ENCODE results near the gene RCVRN.

The RCVRN gene

DNA sequence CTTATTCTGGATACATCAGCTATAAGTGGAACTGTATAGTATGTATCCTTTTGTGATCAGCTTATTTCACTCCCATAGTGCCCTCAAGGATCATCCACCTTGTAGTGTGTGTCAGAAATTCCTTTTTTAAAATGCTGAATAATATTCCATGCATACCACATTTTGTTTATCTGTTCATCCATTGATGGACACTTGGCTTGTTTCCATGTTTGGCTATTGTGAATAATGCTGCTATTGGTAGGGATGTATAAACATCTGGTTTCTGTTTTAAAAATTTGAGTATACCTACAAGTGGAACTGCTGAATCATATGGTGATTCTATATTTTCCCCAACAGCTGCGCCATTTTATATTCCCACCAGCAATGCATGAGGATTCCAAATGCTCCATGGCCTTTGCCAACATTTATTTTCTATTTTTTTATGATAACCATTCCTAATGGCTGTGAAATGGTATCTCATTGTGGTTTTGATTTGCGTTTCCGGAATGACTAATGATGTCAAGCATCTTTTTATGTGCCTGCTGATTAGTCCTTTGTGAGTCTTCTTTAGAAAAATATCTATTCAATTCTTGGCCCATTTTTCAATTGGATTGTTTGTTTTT lies 11.6 kb downstream of the RCVRN start:
- Histone ChIP-seq H3K4me3 (ENCODE audit: low read depth, low read length) (no peak overlapping the region), H3K4me1 (ENCODE audit: control insufficient read depth, insufficient read depth, low read length) (no peaks in the 10 kb centered on the region), H3K36me3 (ENCODE audit: control insufficient read depth, insufficient read depth, low read length) (no peaks in the 10 kb centered on the region), H3K27me3 (ENCODE audit: control insufficient read depth, insufficient read depth, low read length) (no peaks in the 10 kb centered on the region), H3K9me3 (ENCODE audit: control insufficient read depth, insufficient read depth, low read length) (no peaks in the 10 kb centered on the region), H3K9ac (ENCODE audit: low read depth, low read length) (no peak overlapping the region)

DNA sequence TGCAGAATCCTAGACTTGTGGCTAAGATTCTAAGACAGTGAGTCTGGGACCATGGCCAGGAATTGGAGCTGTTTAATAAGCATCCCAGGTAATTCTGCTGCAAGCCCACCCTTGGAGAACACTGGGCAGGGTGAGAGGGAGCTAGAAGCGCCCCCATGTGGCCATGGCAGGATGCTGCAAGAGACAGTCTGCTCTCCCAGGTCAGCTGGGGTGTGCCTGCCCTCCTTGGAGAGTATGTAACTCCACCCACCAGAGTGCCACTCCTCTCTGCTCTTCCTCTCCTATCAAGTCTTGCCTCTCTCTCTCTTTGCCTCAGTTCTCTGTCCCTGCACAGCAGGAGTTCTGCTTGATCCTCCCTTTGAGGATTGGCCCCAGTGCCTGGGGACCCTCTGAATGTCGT lies 14.9 kb downstream of the RCVRN start:
- no peak overlapping the region for H3K9ac ChIP-seq (ENCODE audit: low read depth, low read length)
- no peaks in the 10 kb centered on the region for H3K9me3 ChIP-seq (ENCODE audit: control insufficient read depth, insufficient read depth, low read length)
- no peaks in the 10 kb centered on the region for H3K36me3 ChIP-seq (ENCODE audit: control insufficient read depth, insufficient read depth, low read length)
- no peaks in the 10 kb centered on the region for H3K27me3 ChIP-seq (ENCODE audit: control insufficient read depth, insufficient read depth, low read length)
- H3K4me1 ChIP-seq (ENCODE audit: control insufficient read depth, insufficient read depth, low read length) = no peaks in the 10 kb centered on the region
- no peak overlapping the region for H3K4me3 ChIP-seq (ENCODE audit: low read depth, low read length)

DNA sequence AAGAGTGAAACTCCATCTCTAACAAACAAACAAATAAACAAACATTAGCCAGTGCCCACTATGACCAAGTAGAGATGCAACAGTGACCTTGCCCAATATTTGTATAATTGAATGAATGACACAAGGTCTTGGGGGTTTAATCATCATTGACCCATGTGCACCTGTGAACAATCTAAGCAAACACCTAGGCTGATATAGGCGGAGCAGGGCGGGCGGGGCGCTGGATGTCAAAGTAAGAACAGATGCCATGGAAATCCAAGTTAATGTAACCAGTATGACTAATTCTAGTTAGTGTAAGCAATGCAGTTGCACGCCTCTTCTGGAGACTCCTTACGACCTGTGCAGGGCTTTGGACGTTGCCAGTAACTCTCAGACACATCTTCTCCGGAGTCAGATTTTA lies 17.6 kb downstream of the RCVRN start:
- Histone ChIP-seq H3K4me1 (ENCODE audit: control insufficient read depth, insufficient read depth, low read length) (no peaks in the 10 kb centered on the region), H3K9me3 (ENCODE audit: control insufficient read depth, insufficient read depth, low read length) (peaks cover 2% of the 10 kb centered on the region), H3K36me3 (ENCODE audit: control insufficient read depth, insufficient read depth, low read length) (no peaks in the 10 kb centered on the region), H3K9ac (ENCODE audit: low read depth, low read length) (no peak overlapping the region), H3K27me3 (ENCODE audit: control insufficient read depth, insufficient read depth, low read length) (no peaks in the 10 kb centered on the region), H3K4me3 (ENCODE audit: low read depth, low read length) (no peak overlapping the region)

DNA sequence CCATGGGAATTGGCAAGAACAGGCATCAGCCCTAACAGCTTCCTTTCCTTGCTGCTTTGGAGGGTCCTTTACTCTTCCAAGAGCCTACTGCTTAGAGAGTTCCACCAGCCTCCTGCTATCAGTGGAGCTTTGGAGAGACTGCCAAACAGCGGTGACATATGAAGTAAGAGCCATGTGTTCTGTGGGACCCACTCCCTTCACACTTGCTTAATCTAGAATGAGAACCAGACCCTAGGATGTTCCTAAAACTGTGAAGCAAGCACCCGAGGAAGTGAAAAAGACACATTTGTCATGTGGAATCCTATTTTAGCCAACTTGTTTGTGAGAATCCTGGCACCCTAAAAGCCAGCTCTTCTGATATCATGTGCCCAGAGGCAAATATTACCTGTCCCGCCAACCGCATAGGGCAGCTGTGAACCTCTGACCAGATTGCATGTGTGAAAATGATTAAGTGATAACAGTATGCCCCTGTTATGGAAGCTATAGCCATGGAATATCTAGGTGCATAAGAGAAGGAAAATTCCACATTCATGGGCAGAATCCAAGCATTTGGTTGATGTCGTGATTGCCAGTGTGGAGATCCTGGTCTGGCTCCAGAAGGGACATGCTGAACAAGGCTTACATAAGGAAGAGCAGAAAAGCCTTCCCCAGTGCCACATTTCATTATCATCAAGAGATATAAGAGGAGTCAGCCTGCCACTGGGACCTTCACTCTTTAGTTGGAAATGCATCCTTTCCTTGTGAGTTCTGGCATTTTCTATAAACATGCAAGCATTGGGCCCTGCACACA lies 18.7 kb downstream of the RCVRN start:
- no peaks in the 10 kb centered on the region for H3K36me3 ChIP-seq (ENCODE audit: control insufficient read depth, insufficient read depth, low read length)
- no peak overlapping the region for H3K4me3 ChIP-seq (ENCODE audit: low read depth, low read length)
- H3K27me3 ChIP-seq (ENCODE audit: control insufficient read depth, insufficient read depth, low read length) = no peaks in the 10 kb centered on the region
- peaks cover 2% of the 10 kb centered on the region for H3K9me3 ChIP-seq (ENCODE audit: control insufficient read depth, insufficient read depth, low read length)
- no peak overlapping the region for H3K9ac ChIP-seq (ENCODE audit: low read depth, low read length)
- no peaks in the 10 kb centered on the region for H3K4me1 ChIP-seq (ENCODE audit: control insufficient read depth, insufficient read depth, low read length)

DNA sequence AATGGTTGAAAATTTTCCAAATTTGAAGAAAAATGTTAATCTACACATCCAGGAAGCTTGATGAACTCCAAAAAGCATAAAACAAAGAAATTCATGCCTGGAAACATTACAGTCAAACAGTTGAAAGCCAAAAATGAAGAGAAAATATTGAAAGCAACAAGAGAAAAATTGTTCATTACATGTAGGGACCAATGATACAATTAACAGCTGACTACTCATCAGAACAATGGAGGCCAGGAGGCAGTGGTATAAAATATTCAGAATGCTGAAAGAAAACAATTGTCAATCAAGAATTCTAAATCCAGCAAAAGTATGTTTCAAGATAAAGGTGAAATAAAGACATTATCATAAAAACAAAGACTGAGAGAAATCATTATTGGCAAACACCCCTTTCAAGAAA lies 21.6 kb downstream of the RCVRN start:
- H3K9me3 ChIP-seq (ENCODE audit: control insufficient read depth, insufficient read depth, low read length) = peaks cover 2% of the 10 kb centered on the region
- no peak overlapping the region for H3K4me3 ChIP-seq (ENCODE audit: low read depth, low read length)
- H3K9ac ChIP-seq (ENCODE audit: low read depth, low read length) = no peak overlapping the region
- no peaks in the 10 kb centered on the region for H3K27me3 ChIP-seq (ENCODE audit: control insufficient read depth, insufficient read depth, low read length)
- H3K4me1 ChIP-seq (ENCODE audit: control insufficient read depth, insufficient read depth, low read length) = no peaks in the 10 kb centered on the region
- no peaks in the 10 kb centered on the region for H3K36me3 ChIP-seq (ENCODE audit: control insufficient read depth, insufficient read depth, low read length)

DNA sequence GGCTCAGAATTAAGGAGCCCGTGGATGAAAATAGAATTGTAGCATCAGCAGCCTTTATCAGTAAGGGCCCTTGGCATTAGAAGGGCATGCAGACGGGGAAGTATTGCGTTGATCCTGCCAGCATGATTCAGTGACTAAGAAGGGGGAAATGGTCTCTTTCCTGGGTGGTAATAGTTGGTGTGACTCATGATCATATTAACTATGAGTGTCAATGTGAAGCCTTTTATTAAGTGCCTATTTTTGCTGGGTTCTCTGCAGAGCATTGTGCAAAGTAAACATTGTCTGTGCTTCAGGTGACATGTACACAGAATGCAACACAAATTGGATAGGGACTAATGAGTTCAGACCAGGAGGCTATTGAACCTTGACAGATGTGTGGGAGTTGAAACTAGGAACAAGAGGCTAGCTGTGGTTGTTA lies 24.5 kb downstream of the RCVRN start:
- peaks cover 2% of the 10 kb centered on the region for H3K9me3 ChIP-seq (ENCODE audit: control insufficient read depth, insufficient read depth, low read length)
- no peaks in the 10 kb centered on the region for H3K27me3 ChIP-seq (ENCODE audit: control insufficient read depth, insufficient read depth, low read length)
- H3K4me1 ChIP-seq (ENCODE audit: control insufficient read depth, insufficient read depth, low read length) = no peaks in the 10 kb centered on the region
- H3K36me3 ChIP-seq (ENCODE audit: control insufficient read depth, insufficient read depth, low read length) = no peaks in the 10 kb centered on the region
- H3K9ac ChIP-seq (ENCODE audit: low read depth, low read length) = no peak overlapping the region
- H3K4me3 ChIP-seq (ENCODE audit: low read depth, low read length) = no peak overlapping the region

DNA sequence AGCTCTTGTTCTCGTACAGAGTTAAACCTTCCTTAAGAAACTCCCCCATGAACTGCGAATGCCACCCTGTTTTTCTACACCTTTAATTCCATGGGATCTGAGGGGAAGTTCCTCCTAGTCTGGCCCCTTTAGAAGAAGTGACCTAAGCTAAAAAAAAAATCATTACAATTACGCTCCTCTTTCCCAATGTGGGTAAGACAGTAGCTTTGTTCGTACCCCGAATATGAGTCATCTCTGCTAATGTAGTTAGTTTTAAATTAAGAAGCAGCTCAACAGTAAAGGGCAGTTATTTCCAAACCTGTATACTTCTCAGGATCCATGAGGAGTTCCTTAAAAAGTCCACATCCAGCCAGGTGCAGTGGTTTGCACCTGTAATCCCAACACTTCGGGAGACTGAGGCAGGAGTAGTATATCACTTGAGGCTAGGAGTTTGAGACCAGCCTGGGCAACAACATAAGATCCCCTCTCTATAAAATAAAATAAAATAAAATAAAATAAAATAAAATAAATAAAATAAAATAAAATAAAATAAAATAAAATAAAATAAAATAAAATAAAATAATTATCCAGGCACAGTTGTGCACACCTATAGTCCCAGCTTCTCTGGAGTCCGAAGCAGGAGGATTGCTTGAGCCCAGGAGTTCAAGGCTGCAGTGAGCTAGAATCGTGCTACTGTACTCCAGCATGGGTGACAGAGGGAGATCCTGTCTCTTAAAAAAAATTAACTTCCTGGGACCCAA lies 26.1 kb downstream of the RCVRN start:
- H3K9ac ChIP-seq (ENCODE audit: low read depth, low read length) = no peak overlapping the region
- no peaks in the 10 kb centered on the region for H3K4me1 ChIP-seq (ENCODE audit: control insufficient read depth, insufficient read depth, low read length)
- H3K4me3 ChIP-seq (ENCODE audit: low read depth, low read length) = no peak overlapping the region
- H3K36me3 ChIP-seq (ENCODE audit: control insufficient read depth, insufficient read depth, low read length) = no peaks in the 10 kb centered on the region
- H3K9me3 ChIP-seq (ENCODE audit: control insufficient read depth, insufficient read depth, low read length) = no peaks in the 10 kb centered on the region
- no peaks in the 10 kb centered on the region for H3K27me3 ChIP-seq (ENCODE audit: control insufficient read depth, insufficient read depth, low read length)

DNA sequence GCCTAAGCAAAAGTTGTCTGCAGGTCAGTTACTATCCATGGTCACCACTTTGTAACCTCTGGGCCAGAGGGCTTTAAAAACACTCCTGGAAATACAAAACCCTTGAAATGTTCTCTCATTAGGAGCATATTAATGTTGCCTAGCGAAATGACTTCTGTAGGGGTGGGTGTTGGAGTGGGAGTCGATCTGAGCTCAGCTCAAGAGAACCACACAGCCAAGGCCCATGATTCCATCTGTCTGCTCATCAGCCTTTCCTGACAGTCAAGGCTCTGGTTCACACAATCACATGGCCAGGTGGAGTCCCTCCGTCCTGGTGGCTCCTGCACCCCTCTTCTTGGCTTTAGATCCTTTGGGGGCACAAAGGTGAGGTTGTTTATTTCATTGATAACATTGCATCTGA lies 26.7 kb downstream of the RCVRN start:
- Histone ChIP-seq H3K36me3 (ENCODE audit: control insufficient read depth, insufficient read depth, low read length) (no peaks in the 10 kb centered on the region), H3K4me3 (ENCODE audit: low read depth, low read length) (no peak overlapping the region), H3K9ac (ENCODE audit: low read depth, low read length) (no peak overlapping the region), H3K27me3 (ENCODE audit: control insufficient read depth, insufficient read depth, low read length) (no peaks in the 10 kb centered on the region), H3K4me1 (ENCODE audit: control insufficient read depth, insufficient read depth, low read length) (no peaks in the 10 kb centered on the region), H3K9me3 (ENCODE audit: control insufficient read depth, insufficient read depth, low read length) (no peaks in the 10 kb centered on the region)

DNA sequence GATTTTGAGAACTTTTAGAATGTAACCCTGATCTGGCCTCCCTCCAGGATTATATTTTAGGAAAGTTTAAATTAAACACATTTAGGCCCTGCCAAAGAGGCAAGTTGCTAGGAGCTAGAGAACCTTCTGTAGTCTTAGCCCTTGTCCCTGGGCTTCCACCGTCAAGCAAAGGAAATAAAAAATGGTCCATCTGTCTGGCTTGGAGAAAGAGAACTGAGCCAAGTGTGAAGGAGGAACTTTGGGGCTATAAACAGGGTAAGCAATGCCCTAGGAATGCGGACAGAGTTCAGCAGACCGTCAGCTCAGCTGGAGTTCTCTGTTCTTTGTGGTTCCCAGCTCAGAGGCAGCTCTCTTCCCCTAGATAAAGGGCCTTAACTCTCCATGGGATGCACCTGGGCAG lies 29.6 kb downstream of the RCVRN start:
- Histone ChIP-seq H3K9me3 (ENCODE audit: control insufficient read depth, insufficient read depth, low read length) (no peaks in the 10 kb centered on the region), H3K4me3 (ENCODE audit: low read depth, low read length) (no peak overlapping the region), H3K27me3 (ENCODE audit: control insufficient read depth, insufficient read depth, low read length) (no peaks in the 10 kb centered on the region), H3K4me1 (ENCODE audit: control insufficient read depth, insufficient read depth, low read length) (no peaks in the 10 kb centered on the region), H3K9ac (ENCODE audit: low read depth, low read length) (no peak overlapping the region), H3K36me3 (ENCODE audit: control insufficient read depth, insufficient read depth, low read length) (no peaks in the 10 kb centered on the region)

DNA sequence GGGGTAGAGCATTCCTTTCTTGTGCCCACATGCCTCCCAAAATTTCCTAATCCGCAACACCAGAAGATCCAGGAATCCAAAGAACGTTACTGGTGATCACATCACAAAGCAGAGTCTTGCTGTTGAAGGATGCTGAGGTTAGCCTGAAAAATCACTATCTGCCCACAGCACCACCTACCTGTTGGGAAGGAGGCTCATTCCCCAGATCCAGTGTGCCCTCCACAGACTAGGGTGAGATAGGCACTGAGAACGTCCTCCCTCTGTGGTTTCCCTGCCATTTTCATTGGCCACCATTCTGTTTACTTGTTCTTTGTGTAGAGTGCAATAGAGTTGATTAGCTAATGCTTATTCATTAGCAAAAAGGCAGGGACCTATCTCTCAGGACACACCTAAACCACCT lies 30.3 kb downstream of the RCVRN start:
- H3K9me3 ChIP-seq (ENCODE audit: control insufficient read depth, insufficient read depth, low read length) = no peaks in the 10 kb centered on the region
- no peak overlapping the region for H3K4me3 ChIP-seq (ENCODE audit: low read depth, low read length)
- H3K4me1 ChIP-seq (ENCODE audit: control insufficient read depth, insufficient read depth, low read length) = no peaks in the 10 kb centered on the region
- no peaks in the 10 kb centered on the region for H3K36me3 ChIP-seq (ENCODE audit: control insufficient read depth, insufficient read depth, low read length)
- H3K27me3 ChIP-seq (ENCODE audit: control insufficient read depth, insufficient read depth, low read length) = no peaks in the 10 kb centered on the region
- H3K9ac ChIP-seq (ENCODE audit: low read depth, low read length) = no peak overlapping the region

DNA sequence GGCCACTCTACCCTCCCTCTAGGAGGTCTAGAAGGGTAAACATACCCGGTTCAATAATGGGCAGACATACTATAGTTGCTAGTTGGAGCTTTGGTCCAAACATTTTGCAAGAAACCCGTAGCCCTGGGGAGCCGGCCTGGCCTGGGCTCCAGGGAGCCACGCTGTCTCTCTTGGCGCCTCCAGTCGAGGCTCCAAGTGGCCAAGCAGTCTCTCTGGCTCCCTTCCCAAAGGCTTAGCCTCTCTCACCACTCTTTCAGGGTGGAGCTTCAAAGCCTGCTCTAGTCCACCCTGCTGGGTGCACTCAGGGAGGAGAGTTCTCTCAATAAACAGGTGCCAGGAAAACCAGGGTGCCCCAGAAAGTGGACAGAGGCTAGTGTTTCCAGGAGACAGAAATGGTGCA lies 32.2 kb downstream of the RCVRN start:
- H3K27me3 ChIP-seq (ENCODE audit: control insufficient read depth, insufficient read depth, low read length) = no peaks in the 10 kb centered on the region
- H3K9ac ChIP-seq (ENCODE audit: low read depth, low read length) = no peak overlapping the region
- no peaks in the 10 kb centered on the region for H3K4me1 ChIP-seq (ENCODE audit: control insufficient read depth, insufficient read depth, low read length)
- H3K4me3 ChIP-seq (ENCODE audit: low read depth, low read length) = no peak overlapping the region
- H3K9me3 ChIP-seq (ENCODE audit: control insufficient read depth, insufficient read depth, low read length) = no peaks in the 10 kb centered on the region
- H3K36me3 ChIP-seq (ENCODE audit: control insufficient read depth, insufficient read depth, low read length) = no peaks in the 10 kb centered on the region

DNA sequence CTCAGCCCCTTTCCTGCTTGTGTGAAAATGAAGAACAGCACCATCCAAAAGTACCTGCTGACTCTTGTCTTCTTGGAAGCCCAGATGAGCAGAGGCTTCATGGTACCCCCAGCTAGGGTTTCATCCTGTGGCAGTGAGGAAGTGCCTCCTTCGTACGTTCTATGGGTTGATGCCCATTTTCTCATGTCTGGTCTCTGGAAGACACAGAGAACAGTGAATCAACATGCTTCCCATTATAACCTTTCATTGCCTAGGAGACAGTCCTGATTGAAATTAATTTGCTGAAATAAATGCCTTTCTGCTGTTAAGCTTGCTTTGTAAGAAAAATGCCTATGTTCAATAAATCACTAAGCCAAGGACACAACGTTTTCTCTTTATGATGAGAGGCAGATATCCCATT lies 36.5 kb downstream of the RCVRN start:
- Histone ChIP-seq H3K9me3 (ENCODE audit: control insufficient read depth, insufficient read depth, low read length) (no peaks in the 10 kb centered on the region), H3K9ac (ENCODE audit: low read depth, low read length) (no peak overlapping the region), H3K27me3 (ENCODE audit: control insufficient read depth, insufficient read depth, low read length) (no peaks in the 10 kb centered on the region), H3K36me3 (ENCODE audit: control insufficient read depth, insufficient read depth, low read length) (no peaks in the 10 kb centered on the region), H3K4me1 (ENCODE audit: control insufficient read depth, insufficient read depth, low read length) (no peaks in the 10 kb centered on the region), H3K4me3 (ENCODE audit: low read depth, low read length) (no peak overlapping the region)

Measured in iPS-15b (cell line).